ENCODE measurements around the gene MICAL3.

DNA sequence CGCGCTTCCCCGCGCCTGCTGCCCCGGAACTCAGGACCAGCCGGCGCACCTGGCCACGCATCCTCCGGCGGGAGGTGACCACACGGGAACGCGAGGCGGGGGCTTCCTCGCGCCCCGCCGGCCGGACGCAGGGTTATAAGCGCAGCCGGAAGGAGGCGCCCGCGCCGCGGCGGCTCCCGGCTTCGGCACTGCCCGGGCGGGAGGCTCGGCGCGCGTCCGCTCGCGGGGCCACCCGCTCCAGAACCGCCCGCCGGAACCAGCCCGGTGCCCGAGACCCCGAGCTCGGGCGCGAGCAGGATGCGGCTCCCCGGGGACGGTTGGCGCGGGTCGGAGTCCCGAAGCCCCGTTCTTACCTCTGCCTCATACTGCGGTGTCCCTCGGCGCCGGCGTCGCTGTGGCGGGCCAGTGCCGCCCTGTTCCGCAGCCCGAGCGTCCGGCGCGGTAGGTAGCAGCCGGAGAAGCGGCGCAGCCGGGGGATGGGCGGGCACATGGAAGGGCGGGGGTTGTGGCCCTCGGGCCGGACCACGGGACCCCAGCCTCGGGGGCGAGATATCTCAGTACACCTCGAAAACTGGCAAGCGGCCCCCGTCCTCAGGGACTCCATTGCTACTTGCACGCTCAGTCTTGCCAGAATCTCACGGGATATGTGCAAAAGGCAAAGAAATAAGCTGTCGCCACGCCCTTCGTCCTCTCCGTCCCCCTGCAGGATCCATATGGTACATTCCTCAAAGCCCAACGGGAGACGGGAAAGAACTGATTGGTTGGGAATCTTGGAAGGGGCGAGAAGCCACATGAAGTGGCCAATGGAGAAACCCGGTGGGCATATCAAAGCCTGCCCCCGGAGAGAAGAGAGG, 23.1 kb downstream of the MICAL3 start:
- TF ChIP-seq EZH2 (IDR thresholded peaks at IDR 0.05; ENCODE audit: insufficient read depth, poor library complexity, severe bottlenecking) (no peak), EZH2phosphoT487 (IDR thresholded peaks at IDR 0.05; ENCODE audit: insufficient read depth, low read depth) (no peak)

Measured in GM23248 (cell line).